Measurements from ENCODE around the gene CD33. TPM values are rescaled to one million over a fixed set of nuclear protein-coding genes. Genes with fewer than 3 reads are reported as not detected.

The CD33 gene
- total RNA-seq (2022; extraction: Qiagen RNA extraction; ENCODE audit: low read depth), result 0.12 to 0.49 TPM in 2 of 5 replicates, not detected in the others

GRCh38 chr19:51224898-51225393, at the start of gene CD33:
Gene CD33 (plus strand): TSS chr19:51225080. CDS start chr19:51225119, 39 bp downstream.

DNA sequence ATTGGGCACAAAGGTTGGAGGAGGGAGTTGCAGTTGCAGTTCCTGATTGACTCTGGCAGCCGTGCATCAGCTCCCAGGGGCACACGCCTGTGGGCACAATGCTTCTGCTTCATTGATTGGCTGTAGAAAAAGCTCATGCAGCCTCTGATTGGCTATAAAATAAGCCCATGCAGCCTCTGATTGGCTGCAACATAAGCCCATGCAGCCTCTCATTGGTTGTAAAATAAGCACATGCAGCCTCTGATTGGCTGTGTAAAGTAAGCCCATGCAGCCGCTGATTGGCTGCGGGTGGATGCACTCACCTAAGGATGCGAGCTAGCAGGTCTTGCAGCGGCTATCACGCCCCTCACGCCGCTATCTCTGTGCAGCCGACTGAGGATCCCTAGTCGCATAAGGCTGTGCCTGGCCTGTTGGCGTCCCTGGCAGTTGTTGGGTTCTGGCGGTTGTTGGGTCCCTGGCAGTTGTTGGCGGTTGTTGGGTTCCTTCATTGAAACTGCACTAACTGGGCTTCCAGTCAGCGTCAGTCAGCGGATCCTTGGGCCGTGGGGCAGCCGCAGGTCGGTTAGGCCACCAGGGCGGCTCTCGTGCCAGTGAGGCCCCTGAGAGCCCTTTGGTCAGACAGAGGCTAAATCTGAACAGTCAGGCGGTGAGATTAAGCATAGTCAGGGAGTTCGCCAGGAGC, 26.0 kb downstream of the CD33 start, which contains the start of gene SIGLECL1:
SIGLECL1 (plus strand) TSS at position 295 of the 682 bp plus-strand sequence. CDS start 12,993 bp downstream, outside the sequence.

Other genes starting within 250 kb of the CD33 start
- not detected in 5 replicates for gene KLK7, start 241.2 kb upstream of the CD33 start, total RNA-seq (2022; extraction: Qiagen RNA extraction; ENCODE audit: low read depth)
- gene KLK8, start 223.5 kb upstream of the CD33 start, total RNA-seq (2022; extraction: Qiagen RNA extraction; ENCODE audit: low read depth), result not detected in 5 replicates
- 0.25 to 0.40 TPM (median 0.34 TPM) in 5 replicates for gene KLK10, start 205.4 kb upstream of the CD33 start, total RNA-seq (2022; extraction: Qiagen RNA extraction; ENCODE audit: low read depth)
- gene KLK11, start 198.5 kb upstream of the CD33 start, total RNA-seq (2022; extraction: Qiagen RNA extraction; ENCODE audit: low read depth), result not detected in 5 replicates
- not detected in 5 replicates for gene KLK12, start 190.1 kb upstream of the CD33 start, total RNA-seq (2022; extraction: Qiagen RNA extraction; ENCODE audit: low read depth)
- 0.14 to 0.37 TPM in 2 of 5 replicates, not detected in the others for gene KLK13, start 160.0 kb upstream of the CD33 start, total RNA-seq (2022; extraction: Qiagen RNA extraction; ENCODE audit: low read depth)
- gene KLK14, start 142.2 kb upstream of the CD33 start, total RNA-seq (2022; extraction: Qiagen RNA extraction; ENCODE audit: low read depth), result 0.25 to 0.67 TPM (median 0.45 TPM) in 5 replicates
- gene CTU1, start 116.7 kb upstream of the CD33 start, total RNA-seq (2022; extraction: Qiagen RNA extraction; ENCODE audit: low read depth), result 3.7 to 14.1 TPM (median 12.7 TPM) in 5 replicates
- gene SIGLEC9, start 100.2 kb upstream of the CD33 start, total RNA-seq (2022; extraction: Qiagen RNA extraction; ENCODE audit: low read depth), result 0.07 to 0.18 TPM in 2 of 5 replicates, not detected in the others
- not detected in 5 replicates for gene SIGLEC7, start 82.8 kb upstream of the CD33 start, total RNA-seq (2022; extraction: Qiagen RNA extraction; ENCODE audit: low read depth)
- not detected in 5 replicates for gene SIGLECL1, start 26.0 kb downstream of the CD33 start, total RNA-seq (2022; extraction: Qiagen RNA extraction; ENCODE audit: low read depth)
- 0.02 to 0.09 TPM (median 0.05 TPM) in 3 of 5 replicates, not detected in the others for gene IGLON5, start 86.6 kb downstream of the CD33 start, total RNA-seq (2022; extraction: Qiagen RNA extraction; ENCODE audit: low read depth)
- 6.6 to 11.1 TPM (median 9.1 TPM) in 5 replicates for gene VSIG10L, start 117.1 kb downstream of the CD33 start, total RNA-seq (2022; extraction: Qiagen RNA extraction; ENCODE audit: low read depth)
- 180 to 255 TPM (median 204 TPM) in 5 replicates for gene ETFB, start 141.3 kb downstream of the CD33 start, total RNA-seq (2022; extraction: Qiagen RNA extraction; ENCODE audit: low read depth)
- gene CLDND2, start 143.9 kb downstream of the CD33 start, total RNA-seq (2022; extraction: Qiagen RNA extraction; ENCODE audit: low read depth), result 5.1 to 9.3 TPM (median 7.5 TPM) in 5 replicates
- not detected in 5 replicates for gene NKG7, start 147.6 kb downstream of the CD33 start, total RNA-seq (2022; extraction: Qiagen RNA extraction; ENCODE audit: low read depth)
- gene LIM2, start 162.9 kb downstream of the CD33 start, total RNA-seq (2022; extraction: Qiagen RNA extraction; ENCODE audit: low read depth), result not detected in 5 replicates
- not detected in 5 replicates for gene C19orf84, start 165.5 kb downstream of the CD33 start, total RNA-seq (2022; extraction: Qiagen RNA extraction; ENCODE audit: low read depth)
- gene SIGLEC10, start 192.6 kb downstream of the CD33 start, total RNA-seq (2022; extraction: Qiagen RNA extraction; ENCODE audit: low read depth), result 0.05 TPM in 1 of 5 replicates, not detected in the others
- gene SIGLEC8, start 233.4 kb downstream of the CD33 start, total RNA-seq (2022; extraction: Qiagen RNA extraction; ENCODE audit: low read depth), result not detected in 5 replicates